NCI-H1048 (cell line): Measurements from ENCODE around the gene CD2AP.
"Not testable (repeated sequence)": the region's sequence is repeated elsewhere in the genome, so short reads cannot be mapped to it uniquely, and the experiment has no call there.

Experiments used
- DNase-seq: peaks from one replicate; lab custom pipeline; 2025; lab: John Stamatoyannopoulos, UW

CD2AP gene

DNA sequence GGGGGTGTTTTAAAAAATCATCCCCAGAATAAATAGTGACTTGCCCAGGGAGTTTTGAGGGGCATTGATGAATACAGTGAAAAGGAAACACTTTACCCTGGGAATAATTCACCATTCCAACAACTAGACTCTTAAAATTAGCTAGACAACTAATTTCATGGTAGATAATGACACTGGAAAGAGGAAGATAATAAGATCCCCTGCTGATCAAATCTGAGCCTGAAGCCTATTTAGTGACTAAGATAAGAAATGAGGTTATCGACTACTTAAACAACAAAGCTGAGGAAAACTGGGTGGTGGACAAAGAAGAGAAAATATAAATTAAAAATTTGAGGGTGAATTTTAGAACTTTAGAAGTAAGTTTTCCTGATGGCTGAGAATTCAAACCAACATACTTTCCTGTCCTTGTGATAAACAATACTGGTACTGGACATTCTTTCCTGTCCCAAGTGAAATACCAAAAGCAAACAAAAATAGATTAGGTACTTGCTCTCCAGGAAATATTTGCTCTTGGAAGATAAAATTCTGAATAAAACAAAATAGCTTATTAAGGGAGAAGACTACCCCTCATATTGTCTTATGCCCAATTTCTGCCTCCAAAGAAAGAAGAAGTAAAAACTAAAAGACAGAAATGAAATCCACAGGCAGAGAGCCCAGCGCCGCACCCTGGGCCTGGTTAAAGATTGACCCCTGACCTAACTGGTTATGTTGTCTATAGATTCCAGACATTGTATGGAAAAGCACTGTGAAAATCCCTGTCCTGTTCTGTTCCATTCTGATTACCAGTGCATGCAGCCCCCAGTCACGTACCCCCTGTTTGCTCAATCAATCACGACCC is 156.8 kb downstream of the CD2AP start:
- no peak for DNase-seq

DNA sequence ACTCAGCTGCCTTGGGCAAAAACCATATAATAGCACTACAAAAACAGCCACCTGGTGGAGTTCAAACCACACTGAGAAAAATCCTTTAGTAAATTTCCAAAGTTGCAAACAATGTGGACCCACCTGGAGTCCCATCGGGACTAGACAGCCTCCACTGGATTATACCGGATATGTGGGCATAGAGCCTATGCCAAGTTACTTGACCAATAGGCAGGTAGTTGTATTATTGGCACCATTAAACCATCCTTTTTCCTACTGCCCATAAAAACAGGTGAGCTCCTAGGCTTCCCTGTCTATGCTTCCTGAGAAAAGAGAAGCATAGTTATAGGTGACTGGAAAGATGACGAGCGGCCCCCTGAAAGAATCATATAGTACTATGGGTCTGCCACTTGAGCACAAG is 169.1 kb downstream of the CD2AP start:
- DNase-seq: no peak

GRCh38 chr6:47647188-47647587 is 169.6 kb downstream of the CD2AP start:
- no peak for DNase-seq

- DNase-seq: not testable (repeated sequence)
Measured at GRCh38 chr6:47647626-47648025, 170.0 kb downstream of the CD2AP start.

DNA sequence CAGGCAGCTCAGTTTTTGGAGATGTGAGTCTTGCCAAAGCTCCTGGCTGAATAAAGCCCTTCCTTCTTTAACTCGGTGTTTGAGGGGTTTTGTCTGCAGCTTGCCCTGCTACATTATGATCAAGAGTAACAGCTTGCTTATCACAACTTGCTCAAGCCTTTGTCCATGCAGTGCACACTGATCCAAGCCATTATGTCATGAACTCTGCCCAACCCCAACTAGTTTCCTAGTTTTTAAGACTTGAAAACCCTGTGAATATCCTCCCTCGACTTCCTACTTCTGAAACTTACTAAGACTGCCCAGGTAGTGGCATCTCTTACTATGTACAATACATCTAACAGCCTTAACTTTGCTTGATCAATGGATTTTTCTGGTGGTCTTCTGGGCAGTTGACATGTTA is 170.4 kb downstream of the CD2AP start:
- DNase-seq: no peak

DNA sequence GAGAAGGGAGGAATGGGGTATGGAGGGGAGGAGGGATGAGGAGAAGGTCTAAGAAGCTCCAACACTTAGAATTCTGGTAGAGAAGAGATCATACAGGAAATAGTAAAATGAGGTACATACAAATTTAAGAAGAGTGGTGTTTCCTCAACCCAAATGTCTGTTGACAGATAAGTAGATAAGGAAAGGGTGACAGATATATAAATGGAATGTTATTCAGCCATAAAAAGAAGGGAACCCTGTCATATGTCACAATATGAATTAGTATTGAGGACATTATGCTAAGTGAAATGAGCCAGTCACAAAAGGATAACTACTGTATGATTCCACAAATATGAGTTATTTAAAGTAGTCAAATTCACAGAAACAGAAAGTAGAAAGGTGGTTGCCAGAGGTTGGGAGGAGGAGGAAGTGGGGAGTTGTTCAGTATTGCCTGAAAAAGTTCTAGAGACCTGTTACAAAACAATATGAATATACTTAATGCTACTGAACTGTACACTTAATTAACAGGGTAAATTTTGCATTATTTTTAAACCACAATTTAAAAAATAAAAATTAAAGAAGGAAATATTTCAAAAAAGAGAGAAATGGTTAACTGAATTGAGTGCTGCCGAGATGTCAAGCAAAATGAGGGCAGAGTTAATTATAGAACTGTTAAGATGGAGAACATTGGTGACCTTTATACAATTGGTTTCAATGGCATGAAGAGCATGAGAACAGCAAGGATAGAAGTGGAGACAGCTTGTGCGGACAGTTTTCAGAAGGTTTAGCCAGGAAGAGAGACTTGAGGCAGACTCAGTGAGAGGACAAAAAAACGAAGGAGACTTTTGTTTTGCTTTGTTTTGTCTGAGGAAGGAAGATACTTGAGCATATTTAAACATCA is 173.2 kb downstream of the CD2AP start:
- no peak for DNase-seq

DNA sequence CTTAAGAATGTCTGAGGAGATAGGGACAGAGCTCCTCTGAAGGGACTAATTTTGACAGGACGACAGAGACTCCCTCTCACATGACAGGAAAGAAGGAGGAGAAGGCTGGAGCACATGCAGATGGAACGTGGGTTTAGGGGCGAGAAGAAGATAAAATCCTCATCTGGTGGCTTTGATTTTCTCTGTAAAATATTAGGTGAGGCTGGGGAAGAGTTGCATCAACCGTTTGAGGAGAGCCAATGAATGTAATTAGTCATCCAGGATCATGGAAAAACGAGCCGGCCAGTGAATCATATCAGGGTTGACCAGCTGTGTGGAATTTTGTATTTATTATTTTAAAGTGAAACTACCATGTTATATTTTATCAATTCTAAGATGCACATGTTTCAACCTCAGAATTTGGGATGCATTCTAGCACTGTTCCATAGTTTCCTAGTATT is 173.9 kb downstream of the CD2AP start:
- no peak for DNase-seq

DNA sequence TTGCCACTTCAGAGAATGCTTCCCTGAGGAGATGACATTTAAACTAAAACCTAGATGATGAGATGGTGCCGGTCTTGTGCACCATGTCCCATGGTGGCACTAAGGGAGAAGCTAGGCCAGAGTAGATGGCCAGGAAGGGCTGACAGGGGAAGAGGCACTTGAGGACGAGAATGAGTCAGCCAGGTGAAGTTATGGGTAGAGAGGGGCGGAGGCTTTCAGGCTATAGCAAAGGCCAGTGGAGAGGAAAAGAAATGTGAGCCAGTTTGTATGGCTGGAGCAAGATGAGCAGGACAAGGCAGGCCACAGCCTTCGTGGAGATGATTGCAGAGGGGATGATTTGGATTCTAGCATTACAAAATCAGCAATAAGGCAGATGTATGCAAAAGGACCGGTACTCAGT is 176.1 kb downstream of the CD2AP start:
- no peak for DNase-seq

DNA sequence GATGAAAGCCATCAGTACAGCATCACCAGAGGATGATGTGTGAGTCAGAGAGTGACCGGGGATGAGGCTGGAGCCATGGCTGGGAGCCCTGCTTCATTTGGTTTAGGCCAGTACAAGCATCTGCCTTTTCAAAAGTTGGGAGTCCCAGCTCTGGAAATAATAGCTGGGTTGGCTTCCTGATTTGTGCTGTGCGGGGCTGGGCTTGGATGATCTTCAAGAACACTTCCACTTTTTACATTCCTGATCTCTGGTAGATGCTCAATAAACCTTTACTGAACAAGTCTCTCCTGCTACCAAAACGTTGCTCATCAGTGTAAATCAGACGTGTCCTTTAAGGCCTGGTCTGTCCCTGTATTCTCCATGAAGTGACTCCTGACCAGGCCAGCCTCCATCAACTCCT is 176.7 kb downstream of the CD2AP start:
- no peak for DNase-seq

GRCh38 chr6:47655719-47656595 is 178.4 kb downstream of the CD2AP start:
- DNase-seq: no peak

- no peak for DNase-seq
Measured at GRCh38 chr6:47661960-47662359, 184.4 kb downstream of the CD2AP start.

DNA sequence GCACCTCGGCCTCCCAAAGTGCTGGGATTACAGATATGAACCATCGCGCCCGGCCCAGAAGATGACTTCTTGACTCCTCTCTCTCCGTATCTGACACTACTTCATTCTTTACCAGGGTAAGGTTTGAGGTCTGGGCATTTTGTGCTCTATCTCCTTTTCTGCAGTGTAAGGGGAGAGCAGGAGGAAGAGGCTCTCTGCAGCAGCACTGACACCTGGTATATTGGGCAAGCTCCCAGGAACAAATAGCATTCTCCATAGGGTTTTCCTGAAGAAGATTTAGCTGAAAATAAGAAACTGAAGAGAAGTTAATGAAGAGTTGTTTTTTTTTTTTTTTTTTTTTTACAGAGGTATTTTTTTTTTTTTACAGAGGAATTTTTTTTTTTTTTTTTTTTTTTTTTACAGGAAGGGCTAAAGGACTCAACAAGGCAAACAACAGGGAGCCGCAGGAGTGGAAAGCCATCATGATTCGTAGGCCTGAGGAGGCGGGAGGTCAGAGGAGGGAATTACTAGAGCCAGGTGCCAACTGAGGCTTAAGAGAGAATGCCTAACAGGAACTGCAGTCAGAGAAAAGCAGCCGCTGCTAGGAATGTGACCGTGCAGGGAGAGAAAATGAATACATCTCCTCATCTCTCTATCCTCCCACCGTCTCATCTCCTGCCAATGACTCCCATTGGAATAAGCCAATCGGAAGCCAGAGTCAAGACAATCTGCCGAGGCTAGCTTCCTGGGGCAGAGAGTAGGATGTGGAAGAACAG is 186.1 kb downstream of the CD2AP start:
- DNase-seq: no peak

DNA sequence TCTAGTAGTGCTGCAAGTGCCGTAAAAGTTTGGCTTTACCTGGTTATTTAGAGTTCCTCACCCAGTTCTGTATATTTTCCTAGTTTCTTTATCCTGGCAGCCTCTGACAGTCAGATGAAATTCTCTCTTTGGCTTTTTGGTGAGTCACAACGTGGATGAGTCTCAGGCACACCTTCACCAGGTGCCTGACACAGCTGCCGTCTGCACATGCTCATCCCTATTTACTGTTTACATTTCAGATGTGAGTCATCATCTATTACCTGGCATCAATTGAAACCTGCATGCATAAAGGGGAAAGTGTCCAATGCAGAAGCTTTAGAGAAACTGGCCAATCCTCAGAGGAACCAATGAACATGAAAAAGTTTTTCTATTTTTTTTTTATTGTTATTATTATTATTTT is 187.5 kb downstream of the CD2AP start:
- DNase-seq: no peak

DNA sequence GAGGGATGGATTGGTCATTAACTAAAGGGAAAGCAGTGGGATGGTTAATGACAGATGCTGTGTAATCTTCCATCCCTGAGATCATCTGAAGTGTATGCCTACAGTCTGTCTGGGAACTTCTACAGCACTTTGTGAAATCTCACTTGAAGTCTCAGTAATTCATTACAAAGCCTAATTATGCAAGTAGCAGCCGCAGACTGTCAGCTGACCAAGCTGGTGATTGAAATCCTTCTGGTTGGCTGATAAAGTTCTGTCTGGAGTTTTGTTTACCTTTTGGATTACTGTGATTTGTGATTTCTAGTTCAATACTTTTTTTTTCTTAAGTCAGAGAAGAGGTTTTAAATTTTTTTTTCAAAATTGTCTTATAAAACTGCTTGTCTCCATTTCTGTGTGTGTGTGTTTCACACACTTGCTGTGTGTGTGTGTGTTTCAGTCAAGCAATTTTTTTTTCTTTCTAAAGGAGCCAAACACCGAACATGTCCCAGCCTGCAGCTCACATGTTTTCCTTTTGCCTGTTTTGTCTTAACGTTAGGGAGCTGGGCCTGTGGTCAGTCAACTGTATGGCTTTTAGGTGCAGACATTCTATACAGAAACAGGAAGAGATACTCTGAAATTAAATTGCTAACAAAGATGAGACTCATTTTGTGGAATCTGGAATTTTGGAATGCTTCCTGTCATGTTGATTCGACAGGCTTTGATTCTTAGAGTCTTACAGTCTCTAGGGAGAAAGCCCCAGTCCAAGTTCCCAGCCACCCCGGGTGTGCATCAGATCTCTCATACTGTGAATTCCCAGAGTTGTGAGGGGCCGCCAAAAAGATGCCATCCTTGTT is 192.3 kb downstream of the CD2AP start:
- no peak for DNase-seq

GRCh38 chr6:47670851-47671250 is 193.3 kb downstream of the CD2AP start:
- no peak for DNase-seq

DNA sequence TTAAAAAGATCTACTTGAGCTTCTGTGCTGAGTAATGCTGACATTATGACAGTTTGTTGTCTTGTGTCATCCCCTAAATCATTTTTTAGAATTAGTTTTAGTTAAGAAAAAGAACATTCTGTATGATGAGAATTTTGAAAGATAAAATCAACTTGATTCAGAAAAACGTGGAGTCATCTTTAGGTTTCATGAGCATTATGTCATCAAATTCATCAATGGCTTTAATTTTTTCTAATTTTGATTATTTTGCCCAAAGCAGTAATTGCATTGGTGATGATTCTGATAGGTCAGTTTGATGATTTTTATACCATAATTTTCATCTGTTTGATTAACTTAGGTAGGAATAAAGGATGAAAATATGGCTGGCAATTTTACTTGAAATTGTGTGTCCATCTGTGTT is 194.2 kb downstream of the CD2AP start:
- no peak for DNase-seq

- no peak for DNase-seq
Measured at GRCh38 chr6:47672816-47673215, 195.2 kb downstream of the CD2AP start.

DNA sequence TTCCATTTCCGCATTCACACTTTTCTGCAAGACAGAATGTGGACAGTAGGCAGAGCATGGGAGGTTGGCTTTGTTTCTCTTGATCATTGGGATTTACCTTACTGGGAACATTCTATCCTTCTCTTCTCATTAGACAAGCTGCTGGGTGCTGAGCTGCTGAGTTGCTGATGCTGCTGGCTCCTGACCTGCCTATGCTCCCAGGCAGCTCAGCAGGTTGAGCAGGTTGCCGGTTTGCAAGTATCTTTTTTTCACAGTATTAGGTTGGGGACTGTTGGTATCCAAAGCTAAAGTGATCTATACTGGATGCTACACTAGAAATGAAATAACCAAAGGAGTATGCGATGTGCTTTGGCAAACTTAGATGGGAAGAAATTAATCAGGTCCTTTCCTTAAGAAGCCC is 197.1 kb downstream of the CD2AP start:
- no peak for DNase-seq
